ENCODE data around the gene ZNF22.
"Not testable (repeated sequence)": the region's sequence is repeated elsewhere in the genome, so short reads cannot be mapped to it uniquely, and the experiment has no call there.

DNA sequence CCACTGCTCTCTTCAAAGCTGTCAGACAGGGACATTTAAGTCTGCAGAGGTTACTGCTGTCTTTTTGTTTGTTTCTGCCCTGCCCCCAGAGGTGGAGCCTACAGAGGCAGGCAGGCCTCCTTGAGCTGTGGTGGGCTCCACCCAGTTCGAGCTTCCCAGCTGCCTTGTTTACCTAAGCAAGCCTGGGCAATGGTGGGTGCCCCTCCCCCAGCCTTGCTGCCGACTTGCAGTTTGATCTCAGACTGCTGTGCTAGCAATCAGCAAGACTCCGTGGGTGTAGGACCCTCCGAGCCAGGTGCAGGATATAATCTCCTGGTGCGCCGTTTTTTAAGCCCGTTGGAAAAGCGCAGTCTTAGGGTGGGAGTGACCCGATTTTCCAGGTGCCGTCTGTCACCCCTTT is 13.8 kb downstream of the ZNF22 start:
- not testable (repeated sequence) for TF ChIP-seq ARNT (IDR thresholded peaks at IDR 0.05); ELF4 (IDR thresholded peaks at IDR 0.05); FOXA1 (IDR thresholded peaks at IDR 0.05); FOXM1 (IDR thresholded peaks at IDR 0.05; ENCODE audit: borderline replicate concordance); LEF1 (IDR thresholded peaks at IDR 0.05; ENCODE audit: borderline replicate concordance); SP1 (IDR thresholded peaks at IDR 0.05); ZNF384 (IDR thresholded peaks at IDR 0.05); PKNOX1 (IDR thresholded peaks at IDR 0.05); BHLHE40 (IDR thresholded peaks at IDR 0.05; ENCODE audit: borderline replicate concordance); TARDBP (IDR thresholded peaks at IDR 0.05); HDGF (IDR thresholded peaks at IDR 0.05; ENCODE audit: borderline replicate concordance); CTBP1 (IDR thresholded peaks at IDR 0.05; ENCODE audit: borderline replicate concordance); FOXK2 (IDR thresholded peaks at IDR 0.05); SUZ12 (IDR thresholded peaks at IDR 0.05)

Measured in HEK293T (cell line).